H1 (cell line): Measurements from ENCODE around the gene MAP10. TPM values are rescaled to one million over a fixed set of nuclear protein-coding genes. Genes with fewer than 3 reads are reported as not detected.

ENCODE experiments used
- CTCF ChIA-PET: fragments of 300-600 bp; sonication (Branson Sonifier 250); formaldehyde crosslinking; loops from one replicate; lab custom pipeline; 2021; ENCODE audit not compliant: partially characterized antibody; lab: Charles Lee
- POLR2A ChIA-PET: fragments of 300-600 bp; sonication (Branson Sonifier 250); formaldehyde crosslinking; loops from one replicate; lab custom pipeline; 2021; ENCODE audit warnings: inconsistent platforms; ENCODE audit not compliant: partially characterized antibody; lab: Charles Lee
- DNase-seq, 2 experiments: peaks; one replicate each; pipeline versions ENCODE4 v3.0.0 to v3.0.0-alpha.2; 2010 to 2022; ENCODE audit warnings: low spot score in 2 of 2, low read depth in 1 of 2, mixed read lengths in 1 of 2
- FAIRE-seq: peaks from 2 replicates; lab custom pipeline; 2011; peaks lifted over from hg19 to GRCh38; lab: Jason Lieb, UNC
- H2AFZ ChIP-seq: 2 replicates; pipeline ENCODE4 v1.8.1; 2012; ENCODE audit warnings: low read length, inconsistent platforms
- H2AK5ac ChIP-seq: 2 replicates; pipeline ENCODE4 v1.6.1; 2013; ENCODE audit warnings: low read depth, low read length
- H2BK120ac ChIP-seq: replicated peaks from 2 replicates; pipeline ENCODE3; 2013; ENCODE audit warnings: low read depth, low read length, inconsistent platforms
- H2BK12ac ChIP-seq: 2 replicates; pipeline ENCODE4 v1.6.1; 2013; ENCODE audit warnings: low read depth, low read length
- H2BK15ac ChIP-seq: 2 replicates; pipeline ENCODE4 v1.6.1; 2013; ENCODE audit warnings: low read length
- H2BK20ac ChIP-seq: 2 replicates; pipeline ENCODE4 v1.6.1; 2013; ENCODE audit warnings: low read length
- H2BK5ac ChIP-seq: 2 replicates; pipeline ENCODE4 v1.6.1; 2013; ENCODE audit warnings: low read depth, low read length
- H3K14ac ChIP-seq: 2 replicates; pipeline ENCODE4 v1.6.1; 2013; ENCODE audit warnings: inconsistent platforms; ENCODE audit not compliant: insufficient read length
- H3K18ac ChIP-seq: 2 replicates; pipeline ENCODE4 v1.6.1; 2013; ENCODE audit warnings: low read length; ENCODE audit errors: extremely low read depth
- H3K23ac ChIP-seq: 2 replicates; pipeline ENCODE4 v1.6.1; 2013; ENCODE audit warnings: inconsistent platforms; ENCODE audit not compliant: insufficient read length
- H3K23me2 ChIP-seq: 2 replicates; pipeline ENCODE4 v1.6.1; 2013; ENCODE audit warnings: low read depth, low read length
- H3K27ac ChIP-seq: 2 replicates; pipeline ENCODE4 v1.6.1; 2011; ENCODE audit warnings: low read depth, low read length, inconsistent platforms
- H3K27me3 ChIP-seq, 4 experiments: replicated peaks in 1 of 4; 1 replicate in 1 of 4; 2 replicates in 3 of 4; pipeline versions ENCODE4 v1.6.1 to v1.8.1; 2011 to 2013; ENCODE audit warnings: low read length in 3 of 4, mild to moderate bottlenecking in 3 of 4, inconsistent platforms in 2 of 4, mixed read lengths in 2 of 4, moderate library complexity in 1 of 4; ENCODE audit not compliant: control insufficient read depth in 3 of 4, insufficient read depth in 3 of 4; ENCODE audit errors: extremely low read depth in 1 of 4
- H3K36me3 ChIP-seq, 4 experiments: 2 replicates each; pipeline versions ENCODE4 v1.6.1 to v1.8.1; 2011 to 2013; ENCODE audit warnings: mild to moderate bottlenecking in 4 of 4, low read length in 3 of 4, moderate library complexity in 2 of 4, control low read depth in 1 of 4, inconsistent platforms in 1 of 4; ENCODE audit not compliant: insufficient read depth in 4 of 4, control insufficient read depth in 2 of 4
- H3K4ac ChIP-seq: replicated peaks from 2 replicates; pipeline ENCODE3; 2013; ENCODE audit warnings: low read length, low read depth, mixed read lengths, inconsistent platforms; ENCODE audit not compliant: insufficient read length
- H3K4me1 ChIP-seq, 4 experiments: replicated peaks in 1 of 4; 1 replicate in 1 of 4; 2 replicates in 3 of 4; pipeline versions ENCODE4 v1.6.1 to v1.8.1; 2011 to 2013; ENCODE audit warnings: low read length in 3 of 4, inconsistent platforms in 2 of 4, mixed read lengths in 1 of 4; ENCODE audit not compliant: insufficient read depth in 4 of 4, control insufficient read depth in 3 of 4
- H3K4me2 ChIP-seq, 2 experiments: 2 replicates each; pipeline versions ENCODE4 v1.6.1 to v1.8.1; 2011 to 2013; ENCODE audit warnings: low read depth in 2 of 2, low read length in 2 of 2, control low read depth in 1 of 2, inconsistent platforms in 1 of 2, mild to moderate bottlenecking in 1 of 2; ENCODE audit not compliant: insufficient read depth in 1 of 2
- H3K4me3 ChIP-seq, 4 experiments: fragments of 200-600, 300-600 bp in 1 of 4; sonication (generic), shearing (Covaris generic), sonication (Bioruptor Twin) in 1 of 4; 2 replicates each; pipeline versions ENCODE4 v1.5.1 to v1.8.1; 2011 to 2016; ENCODE audit warnings: low read length in 4 of 4, low read depth in 3 of 4, control low read depth in 2 of 4, inconsistent platforms in 2 of 4, mild to moderate bottlenecking in 2 of 4, mixed read lengths in 1 of 4, moderate library complexity in 1 of 4; ENCODE audit not compliant: insufficient read depth in 2 of 4; ENCODE audit errors: extremely low read depth in 1 of 4
- H3K56ac ChIP-seq: replicated peaks from 2 replicates; pipeline ENCODE3; 2013; ENCODE audit warnings: low read depth, mild to moderate bottlenecking, mixed read lengths, low read length, inconsistent platforms; ENCODE audit not compliant: insufficient read length
- H3K79me1 ChIP-seq: 2 replicates; pipeline ENCODE4 v1.6.1; 2013; ENCODE audit warnings: low read depth, low read length, control low read depth
- H3K79me2 ChIP-seq, 2 experiments: 2 replicates each; pipeline versions ENCODE4 v1.6.1 to v1.8.1; 2012 to 2013; ENCODE audit warnings: low read length in 2 of 2, mild to moderate bottlenecking in 2 of 2, inconsistent platforms in 1 of 2; ENCODE audit not compliant: insufficient read depth in 2 of 2, control insufficient read depth in 1 of 2
- H3K9ac ChIP-seq, 4 experiments: replicated peaks in 1 of 4; 1 replicate in 1 of 4; 2 replicates in 3 of 4; pipeline versions ENCODE4 v1.6.1 to v1.8.1; 2011 to 2013; ENCODE audit warnings: low read depth in 3 of 4, low read length in 3 of 4, control low read depth in 2 of 4, mild to moderate bottlenecking in 2 of 4, moderate library complexity in 2 of 4, inconsistent platforms in 1 of 4; ENCODE audit errors: extremely low read depth in 1 of 4
- H3K9me3 ChIP-seq, 2 experiments: 2 replicates each; pipeline versions ENCODE4 v1.6.1 to v1.8.1; 2012 to 2013; ENCODE audit warnings: mild to moderate bottlenecking in 2 of 2, moderate library complexity in 2 of 2, control low read depth in 1 of 2, inconsistent platforms in 1 of 2, low read depth in 1 of 2, low read length in 1 of 2, mixed read lengths in 1 of 2; ENCODE audit not compliant: insufficient read depth in 2 of 2
- H4K20me1 ChIP-seq, 2 experiments: replicated peaks in 1 of 2; 2 replicates each; pipeline versions ENCODE3 to v1.8.1; 2011 to 2013; ENCODE audit warnings: inconsistent platforms in 2 of 2, low read length in 2 of 2, mild to moderate bottlenecking in 1 of 2; ENCODE audit not compliant: insufficient read depth in 2 of 2, control insufficient read depth in 1 of 2
- H4K5ac ChIP-seq: 2 replicates; pipeline ENCODE4 v1.6.1; 2013; ENCODE audit warnings: low read length, low read depth, mixed read lengths, inconsistent platforms; ENCODE audit not compliant: insufficient read length
- H4K8ac ChIP-seq: 2 replicates; pipeline ENCODE4 v1.8.0; 2013; ENCODE audit warnings: mild to moderate bottlenecking, moderate library complexity, low read length, inconsistent platforms; ENCODE audit not compliant: insufficient read depth; ENCODE audit errors: extremely low read depth
- H4K91ac ChIP-seq: replicated peaks from 2 replicates; pipeline ENCODE3; 2013; ENCODE audit warnings: low read length, mixed read lengths, inconsistent platforms; ENCODE audit not compliant: insufficient read length
- CHD2 ChIP-seq: IDR thresholded peaks from 2 replicates; pipeline ENCODE4 v1.6.1; 2012; ENCODE audit warnings: low read length, improper control_type of control experiment
- EZH2 ChIP-seq: fragments of 200-600 bp; sonication (generic); IDR thresholded peaks from 2 replicates; pipeline ENCODE4 v1.7.1; 2012; ENCODE audit warnings: low read depth, mild to moderate bottlenecking, moderate library complexity, low read length, inconsistent platforms; ENCODE audit not compliant: severe bottlenecking
- FOSL1 ChIP-seq: IDR thresholded peaks from 2 replicates; pipeline ENCODE4 v1.6.1; 2011; ENCODE audit warnings: mild to moderate bottlenecking, low read depth, low read length, moderate library complexity; ENCODE audit not compliant: insufficient read depth
- PHF8 ChIP-seq: fragments of 200-600 bp; sonication (generic); conservative IDR thresholded peaks from 2 replicates; pipeline ENCODE4 v1.7.1; 2012; ENCODE audit warnings: low read depth, mild to moderate bottlenecking, inconsistent platforms, low read length, moderate library complexity
- RAD21 ChIP-seq, 2 experiments: IDR thresholded peaks in 1 of 2; conservative IDR thresholded peaks in 1 of 2; 2 replicates each; pipeline ENCODE4 v1.6.1; 2011; ENCODE audit warnings: low read depth in 2 of 2, low read length in 2 of 2, improper control_type of control experiment in 1 of 2, inconsistent platforms in 1 of 2, mild to moderate bottlenecking in 1 of 2, moderate library complexity in 1 of 2
- RNF2 ChIP-seq: fragments of 200-900, 300-1000 bp; sonication (generic); IDR thresholded peaks from 2 replicates; pipeline ENCODE4 v1.7.1; 2016; ENCODE audit warnings: borderline replicate concordance, low read depth, mild to moderate bottlenecking, antibody characterized with exemption, low read length; ENCODE audit not compliant: poor library complexity, severe bottlenecking; ENCODE audit errors: missing control alignments
- SAP30 ChIP-seq: fragments of 300-600 bp; sonication (generic); IDR thresholded peaks from 2 replicates; pipeline ENCODE4 v1.7.1; 2012; ENCODE audit warnings: low read length, moderate library complexity, mild to moderate bottlenecking, inconsistent platforms; ENCODE audit not compliant: insufficient read depth, insufficient replicate concordance
- SP2 ChIP-seq: IDR thresholded peaks from 2 replicates; pipeline ENCODE4 v1.6.1; 2012; ENCODE audit warnings: mild to moderate bottlenecking, low read length, inconsistent platforms
- TAF7 ChIP-seq: optimal IDR thresholded peaks from 2 replicates; pipeline ENCODE3; 2011; ENCODE audit warnings: low read depth, mild to moderate bottlenecking, inconsistent platforms, low read length, moderate library complexity, borderline replicate concordance
- WGBS, 2 experiments: shearing (Covaris generic) in 1 of 2; methylation state at CpG; one replicate each; pipeline versions ENCODE4 v1.1.6 to v1.1.7; 2013 to 2015; ENCODE audit warnings: low lambda C conversion rate in 2 of 2, mixed read lengths in 2 of 2, inconsistent platforms in 1 of 2, low coverage in 1 of 2, missing lambda C conversion rate in 1 of 2; ENCODE audit not compliant: insufficient replicate concordance in 2 of 2, insufficient coverage in 1 of 2, insufficient read length in 1 of 2; ENCODE audit errors: extremely low coverage in 1 of 2, missing lambda C conversion rate in 1 of 2; 5-methylcytosine and 5-hydroxymethylcytosine counted together
- polyA plus RNA-seq, 7 experiments: library from polyadenylated mRNA; depleted of rRNA in 3 of 7; stranded (reverse) in 5 of 7; unstranded in 2 of 7; fragments of >200 nt in 5 of 7; fragments of 200-250 nt in 2 of 7; gene quantifications; 1 replicate in 5 of 7; 2 replicates in 1 of 7; 4 replicates in 1 of 7; pipeline versions ENCODE4 v1.2.1 to v1.2.3, GENCODE V29; 2011 to 2013; ENCODE audit warnings: missing spikeins in 2 of 7, mixed read lengths in 2 of 7
- total RNA-seq: library from RNA; stranded (reverse); fragmentation: NEBNext Ultra II Directional; extraction: Animal tissue kit (Norgen Biotek cat#: 25700); gene quantifications from 2 replicates; pipeline ENCODE4 v1.2.1, GENCODE V29; 2021

The MAP10 gene
- total and polyA plus RNA-seq, 2 of the 8 experiments (the other 6 are each of a cell fraction or from before 2014, with no cell fraction given), result 1.5 to 3.5 TPM

DNA sequence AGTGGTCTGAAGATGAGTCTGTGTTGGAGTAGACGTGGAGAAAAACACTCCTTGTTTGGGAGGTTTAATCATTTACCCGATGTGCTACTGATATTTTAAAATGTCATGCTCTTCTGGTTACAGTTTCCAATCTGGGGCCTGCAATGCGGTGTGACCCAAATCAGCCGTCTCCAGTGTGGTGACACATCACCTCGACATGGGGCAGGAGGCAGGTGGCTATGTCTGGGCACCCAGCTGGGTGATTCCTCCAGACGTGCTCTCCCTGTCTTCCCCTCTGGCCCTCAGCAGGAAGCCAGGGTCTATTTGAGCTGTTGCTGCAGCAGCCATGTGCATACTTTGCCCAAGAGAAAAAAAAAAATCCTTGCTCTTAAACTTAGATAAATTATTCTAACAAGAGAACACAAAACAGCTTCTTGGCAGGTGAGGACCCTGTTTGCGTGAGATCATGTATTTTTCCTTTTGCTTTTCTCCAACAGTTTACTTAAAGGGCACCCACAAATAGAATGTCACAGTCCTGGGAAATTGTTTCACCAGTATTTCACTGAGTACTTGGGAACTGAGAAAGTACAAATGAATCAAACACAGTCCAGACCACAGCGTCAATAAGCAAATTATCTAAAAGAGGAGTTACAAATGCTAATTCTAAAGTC lies 38.9 kb upstream of the MAP10 start:
- ChIA-PET CTCF (interaction anchor here (0.8 kb wide), 1 partner anchor 17 kb away, joined by 3 read pairs; no protein-coding TSS in a partner anchor), POLR2A (interaction anchor here (0.6 kb wide), 1 partner anchor 30 kb away, joined by 3 read pairs; no protein-coding TSS in a partner anchor)
- no peak overlapping the region for H2BK15ac ChIP-seq
- H3K36me3 ChIP-seq, result no peaks in the 10 kb centered on the region
- no peak overlapping the region for H2AFZ ChIP-seq
- H3K23me2 ChIP-seq, result no peaks in the 10 kb centered on the region
- no peak overlapping the region for H3K9ac ChIP-seq
- no peak overlapping the region for H3K56ac ChIP-seq
- no peaks in the 10 kb centered on the region for H4K20me1 ChIP-seq
- DNase-seq, result no peak
- no peak for FAIRE-seq
- H3K9me3 ChIP-seq, result peaks cover 4 to 5% of the 10 kb centered on the region in 2 experiments; a peak in 2 of 4 replicates
- H4K5ac ChIP-seq, result no peak overlapping the region
- H3K27ac ChIP-seq, result no peak overlapping the region
- no peak overlapping the region for H3K14ac ChIP-seq
- no peak overlapping the region for H2BK12ac ChIP-seq
- 68% methylated on average over 8 of the region's 8 CpGs; no CpG with 5 or more reads in 1 of the 2 experiments for WGBS, 2 experiments
- no peaks in the 10 kb centered on the region for H3K79me1 ChIP-seq
- no peak overlapping the region for H3K4ac ChIP-seq
- no peak overlapping the region for H2AK5ac ChIP-seq
- H3K18ac ChIP-seq, result no peak overlapping the region
- H3K4me3 ChIP-seq, result no peak overlapping the region
- H4K8ac ChIP-seq, result no peak overlapping the region
- no peak overlapping the region for H4K91ac ChIP-seq
- no peaks in the 10 kb centered on the region for H3K27me3 ChIP-seq
- H3K79me2 ChIP-seq, result no peaks in the 10 kb centered on the region
- no peak overlapping the region for H2BK5ac ChIP-seq
- H3K23ac ChIP-seq, result no peak overlapping the region
- H3K4me2 ChIP-seq, result no peak overlapping the region
- peaks cover 2 to 16% (median 13%) of the 10 kb centered on the region in 4 experiments; a peak in 6 of 7 replicates for H3K4me1 ChIP-seq
- no peak overlapping the region for H2BK20ac ChIP-seq
- H2BK120ac ChIP-seq, result no peak overlapping the region
- TF ChIP-seq PHF8 (no peak), FOSL1 (no peak), SAP30 (no peak), CHD2 (no peak), RAD21 (IDR thresholded peaks at IDR 0.05 in 1 of 2, conservative IDR thresholded peaks at IDR 0.05 in 1 of 2; ENCODE audit: low read depth in 2 of 2, low read length in 2 of 2) (no peak), SP2 (no peak), RNF2 (no peak), TAF7 (no peak), EZH2 (no peak)
